ENCODE results near the gene NFATC1.

The NFATC1 gene

DNA sequence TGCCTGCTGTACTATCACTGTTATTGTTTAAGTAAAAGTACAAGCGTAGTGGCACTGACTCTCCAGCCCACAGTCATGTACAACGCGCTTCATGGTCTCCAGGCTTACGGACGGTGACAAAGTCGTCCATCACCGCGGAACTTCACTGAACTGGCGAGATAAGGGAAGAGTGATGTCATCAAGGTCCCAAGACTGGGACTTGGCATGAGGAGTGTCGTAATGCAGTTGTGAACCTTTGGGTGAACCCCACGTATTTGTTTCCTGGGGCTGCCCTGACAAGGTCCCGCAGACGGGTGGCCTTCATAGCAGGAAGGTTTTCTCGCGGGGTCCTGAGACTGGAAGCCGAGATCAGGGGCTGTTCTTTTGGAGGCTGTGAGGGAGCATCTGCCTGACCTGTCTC, 17.3 kb downstream of the NFATC1 start:
- Histone ChIP-seq H3K4me3 (ENCODE audit: low read depth, low read length) (no peak overlapping the region), H3K9me3 (ENCODE audit: control insufficient read depth, insufficient read depth, low read length) (no peaks in the 10 kb centered on the region), H3K27me3 (ENCODE audit: control insufficient read depth, insufficient read depth, low read length) (no peaks in the 10 kb centered on the region), H3K9ac (ENCODE audit: low read depth, low read length) (no peak overlapping the region), H3K4me1 (ENCODE audit: control insufficient read depth, insufficient read depth, low read length) (no peaks in the 10 kb centered on the region), H3K36me3 (ENCODE audit: control insufficient read depth, insufficient read depth, low read length) (peaks cover 5% of the 10 kb centered on the region)

DNA sequence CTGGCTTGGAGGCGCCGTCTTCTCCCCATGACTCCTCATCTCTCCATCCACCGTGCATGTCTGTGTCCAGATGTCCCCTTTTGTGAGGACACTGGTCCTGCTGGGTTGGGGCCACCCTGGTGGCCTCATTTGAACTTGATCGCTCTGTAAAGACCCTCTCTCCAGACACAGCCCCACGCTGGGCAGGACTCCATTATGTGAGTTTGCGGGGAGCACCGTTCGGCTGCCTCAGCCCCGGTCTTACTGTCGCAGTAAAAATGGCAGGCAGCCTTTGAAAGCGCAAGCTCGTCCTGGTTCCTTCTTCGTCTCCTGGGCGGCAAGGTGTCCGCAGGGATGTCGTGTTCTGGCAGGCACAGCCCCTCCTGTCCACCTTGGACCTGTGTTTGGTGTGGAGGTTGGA, 17.7 kb downstream of the NFATC1 start:
- peaks cover 5% of the 10 kb centered on the region for H3K36me3 ChIP-seq (ENCODE audit: control insufficient read depth, insufficient read depth, low read length)

DNA sequence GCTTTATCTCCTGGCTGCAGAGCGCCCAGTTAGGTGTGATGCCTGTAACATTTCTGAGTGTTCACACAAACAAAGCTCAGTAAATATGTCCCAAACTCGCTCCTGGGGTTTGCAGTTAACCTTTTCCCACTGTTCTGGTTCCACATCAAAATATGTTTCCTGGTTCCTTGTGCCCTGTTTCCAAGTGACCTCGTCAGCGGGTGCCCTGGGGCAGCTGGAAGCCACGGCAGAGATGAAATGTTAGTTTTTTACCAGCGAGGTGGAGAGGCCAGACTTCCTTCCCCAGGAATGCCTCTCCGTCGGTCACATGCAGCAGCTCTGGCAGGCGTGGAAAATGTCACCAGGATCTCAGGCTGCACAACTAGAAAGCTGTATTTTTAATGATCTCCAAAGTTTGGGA, 18.2 kb downstream of the NFATC1 start:
- Histone ChIP-seq H3K9me3 (ENCODE audit: control insufficient read depth, insufficient read depth, low read length) (no peaks in the 10 kb centered on the region), H3K4me3 (ENCODE audit: low read depth, low read length) (no peak overlapping the region), H3K4me1 (ENCODE audit: control insufficient read depth, insufficient read depth, low read length) (no peaks in the 10 kb centered on the region), H3K36me3 (ENCODE audit: control insufficient read depth, insufficient read depth, low read length) (peaks cover 5% of the 10 kb centered on the region), H3K9ac (ENCODE audit: low read depth, low read length) (no peak overlapping the region), H3K27me3 (ENCODE audit: control insufficient read depth, insufficient read depth, low read length) (no peaks in the 10 kb centered on the region)

More for the DNA sequence above, 17.7 kb downstream of the NFATC1 start:
- no peak overlapping the region for H3K9ac ChIP-seq (ENCODE audit: low read depth, low read length)
- no peaks in the 10 kb centered on the region for H3K9me3 ChIP-seq (ENCODE audit: control insufficient read depth, insufficient read depth, low read length)
- no peaks in the 10 kb centered on the region for H3K4me1 ChIP-seq (ENCODE audit: control insufficient read depth, insufficient read depth, low read length)
- no peaks in the 10 kb centered on the region for H3K27me3 ChIP-seq (ENCODE audit: control insufficient read depth, insufficient read depth, low read length)
- H3K4me3 ChIP-seq (ENCODE audit: low read depth, low read length) = no peak overlapping the region

DNA sequence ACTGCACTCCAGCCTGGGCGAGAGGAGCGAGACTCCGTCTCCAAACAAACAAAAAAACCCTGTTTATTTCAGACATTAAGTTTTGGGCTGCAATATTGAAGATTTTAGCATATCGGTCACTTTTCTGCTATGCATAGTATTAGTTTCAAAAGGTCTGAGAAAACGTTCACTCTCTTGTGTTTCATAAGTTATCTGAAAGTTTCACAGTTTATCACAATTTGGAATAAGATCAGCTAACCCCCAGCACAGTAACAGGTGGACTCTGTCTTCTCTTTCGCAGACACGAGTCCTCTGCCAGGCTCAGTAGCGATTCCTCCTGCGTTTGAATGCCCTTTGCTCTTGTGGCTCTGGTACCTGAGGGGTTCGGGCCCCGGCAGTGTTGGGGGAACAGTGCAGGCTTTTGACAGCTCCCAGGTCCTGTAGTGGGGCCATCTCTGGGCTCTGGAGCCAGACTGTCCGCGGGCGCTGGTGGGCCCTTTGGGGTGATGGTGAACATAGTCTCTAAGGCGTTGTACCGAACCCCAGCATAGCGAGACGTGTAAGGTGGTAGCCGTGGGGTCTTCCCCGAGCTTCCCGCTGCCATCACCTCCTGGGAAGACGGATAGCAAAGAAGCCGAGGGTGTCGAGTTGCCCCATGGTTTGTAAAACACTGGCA, 20.4 kb downstream of the NFATC1 start:
- Histone ChIP-seq H3K36me3 (ENCODE audit: control insufficient read depth, insufficient read depth, low read length) (peaks cover 2% of the 10 kb centered on the region), H3K4me1 (ENCODE audit: control insufficient read depth, insufficient read depth, low read length) (no peaks in the 10 kb centered on the region), H3K9me3 (ENCODE audit: control insufficient read depth, insufficient read depth, low read length) (no peaks in the 10 kb centered on the region), H3K27me3 (ENCODE audit: control insufficient read depth, insufficient read depth, low read length) (no peaks in the 10 kb centered on the region), H3K4me3 (ENCODE audit: low read depth, low read length) (no peak overlapping the region), H3K9ac (ENCODE audit: low read depth, low read length) (no peak overlapping the region)

DNA sequence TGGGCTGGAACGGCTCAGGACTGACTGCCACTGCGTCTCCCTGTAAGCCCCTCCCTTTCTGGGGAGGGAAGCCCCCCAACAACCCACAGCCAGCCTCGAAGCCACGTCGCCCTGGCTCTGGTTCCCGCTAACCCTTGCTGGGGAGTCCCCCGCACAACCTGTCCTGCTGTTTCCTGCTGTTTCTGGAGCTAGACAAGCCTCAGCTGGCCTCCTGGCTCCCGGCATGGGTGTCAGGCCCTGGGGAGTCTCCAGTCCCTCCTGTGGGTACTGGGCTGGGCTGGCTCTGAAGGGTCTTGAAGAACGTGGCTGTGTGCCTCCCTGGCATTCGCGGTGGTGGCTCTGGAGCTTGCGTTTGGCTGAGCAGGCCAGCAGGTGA, 20.9 kb downstream of the NFATC1 start:
- no peak overlapping the region for H3K9ac ChIP-seq (ENCODE audit: low read depth, low read length)
- H3K36me3 ChIP-seq (ENCODE audit: control insufficient read depth, insufficient read depth, low read length) = peaks cover under 1% of the 10 kb centered on the region
- H3K27me3 ChIP-seq (ENCODE audit: control insufficient read depth, insufficient read depth, low read length) = no peaks in the 10 kb centered on the region

DNA sequence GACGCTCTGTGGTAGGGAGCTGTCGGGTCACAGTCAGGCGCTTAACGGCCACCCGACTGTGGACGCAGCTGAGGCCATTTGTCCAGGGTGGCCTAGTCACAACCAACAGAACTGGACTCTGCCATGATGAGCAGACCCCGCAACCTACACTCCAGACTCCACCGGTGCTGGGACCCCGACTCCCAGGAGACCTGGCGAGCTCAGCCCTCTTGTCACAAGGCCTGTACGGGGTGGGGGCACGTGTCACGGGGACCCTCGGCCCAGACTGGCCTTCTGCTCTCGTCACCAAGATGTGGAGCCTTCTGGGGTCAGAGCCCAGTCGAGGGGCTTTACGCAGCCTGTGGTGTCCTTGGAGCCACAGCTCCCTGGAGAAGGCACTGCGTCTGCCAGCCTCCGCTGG, 22.5 kb downstream of the NFATC1 start:
- no peaks in the 10 kb centered on the region for H3K27me3 ChIP-seq (ENCODE audit: control insufficient read depth, insufficient read depth, low read length)
- no peak overlapping the region for H3K4me3 ChIP-seq (ENCODE audit: low read depth, low read length)
- H3K9me3 ChIP-seq (ENCODE audit: control insufficient read depth, insufficient read depth, low read length) = no peaks in the 10 kb centered on the region
- H3K36me3 ChIP-seq (ENCODE audit: control insufficient read depth, insufficient read depth, low read length) = no peaks in the 10 kb centered on the region
- no peaks in the 10 kb centered on the region for H3K4me1 ChIP-seq (ENCODE audit: control insufficient read depth, insufficient read depth, low read length)
- no peak overlapping the region for H3K9ac ChIP-seq (ENCODE audit: low read depth, low read length)

More for the DNA sequence above, 20.9 kb downstream of the NFATC1 start:
- Histone ChIP-seq H3K9me3 (ENCODE audit: control insufficient read depth, insufficient read depth, low read length) (no peaks in the 10 kb centered on the region), H3K4me1 (ENCODE audit: control insufficient read depth, insufficient read depth, low read length) (no peaks in the 10 kb centered on the region), H3K4me3 (ENCODE audit: low read depth, low read length) (no peak overlapping the region)

DNA sequence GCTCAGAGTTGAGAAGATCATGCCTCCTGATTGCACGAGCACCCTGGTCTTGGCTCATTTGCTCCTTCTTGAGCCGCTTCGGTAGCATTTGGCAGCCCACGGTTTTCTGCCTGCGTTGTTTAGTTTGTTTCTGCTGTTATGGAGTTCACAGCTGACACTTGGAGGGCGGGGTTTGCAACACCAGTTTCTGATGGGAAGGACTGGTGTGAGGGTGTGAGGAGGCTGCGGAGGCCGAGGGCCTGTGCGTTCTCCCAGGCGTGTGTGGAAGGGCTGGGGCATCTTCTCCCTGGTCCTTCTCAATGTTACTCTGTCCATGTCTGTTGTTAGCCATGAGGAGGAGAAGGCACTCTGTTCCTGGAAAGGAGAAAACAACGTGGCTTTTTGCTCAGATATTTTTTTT, 22.9 kb downstream of the NFATC1 start:
- no peaks in the 10 kb centered on the region for H3K4me1 ChIP-seq (ENCODE audit: control insufficient read depth, insufficient read depth, low read length)
- no peaks in the 10 kb centered on the region for H3K9me3 ChIP-seq (ENCODE audit: control insufficient read depth, insufficient read depth, low read length)
- no peaks in the 10 kb centered on the region for H3K27me3 ChIP-seq (ENCODE audit: control insufficient read depth, insufficient read depth, low read length)
- no peak overlapping the region for H3K9ac ChIP-seq (ENCODE audit: low read depth, low read length)
- H3K4me3 ChIP-seq (ENCODE audit: low read depth, low read length) = no peak overlapping the region
- no peaks in the 10 kb centered on the region for H3K36me3 ChIP-seq (ENCODE audit: control insufficient read depth, insufficient read depth, low read length)

DNA sequence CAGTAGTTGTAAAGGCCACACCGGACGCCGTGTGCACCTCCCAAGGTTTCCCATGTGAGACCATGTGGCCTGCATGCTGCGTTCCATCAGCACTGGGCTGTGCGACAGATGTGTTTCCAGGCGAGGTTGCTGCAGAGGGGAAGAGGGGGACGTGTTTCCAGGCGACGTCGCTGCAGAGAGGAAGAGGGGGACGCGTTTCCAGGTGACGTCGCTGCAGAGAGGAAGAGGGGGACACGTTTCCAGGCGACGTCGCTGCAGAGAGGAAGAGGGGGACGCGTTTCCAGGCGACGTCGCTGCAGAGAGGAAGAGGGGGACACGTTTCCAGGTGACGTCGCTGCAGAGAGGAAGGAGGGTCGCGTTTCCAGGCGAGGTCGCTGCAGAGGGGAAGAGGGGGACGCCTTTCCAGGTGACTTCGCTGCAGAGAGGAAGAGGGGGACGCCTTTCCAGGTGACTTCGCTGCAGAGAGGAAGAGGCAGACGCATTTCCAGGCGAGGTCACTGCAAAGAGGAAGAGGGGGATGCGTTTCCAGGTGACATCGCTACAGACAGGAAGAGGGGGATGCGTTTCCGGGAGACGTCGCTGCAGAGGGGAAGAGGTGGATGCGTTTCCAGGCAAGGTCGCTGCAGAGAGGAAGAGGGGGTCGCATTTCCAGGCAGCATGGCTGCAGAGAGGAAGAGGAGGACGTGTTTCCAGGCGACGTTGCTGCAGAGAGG, 24.5 kb downstream of the NFATC1 start:
- Histone ChIP-seq H3K4me1 (ENCODE audit: control insufficient read depth, insufficient read depth, low read length) (no peaks in the 10 kb centered on the region), H3K4me3 (ENCODE audit: low read depth, low read length) (no peak overlapping the region), H3K36me3 (ENCODE audit: control insufficient read depth, insufficient read depth, low read length) (no peaks in the 10 kb centered on the region), H3K27me3 (ENCODE audit: control insufficient read depth, insufficient read depth, low read length) (no peaks in the 10 kb centered on the region), H3K9ac (ENCODE audit: low read depth, low read length) (no peak overlapping the region), H3K9me3 (ENCODE audit: control insufficient read depth, insufficient read depth, low read length) (no peaks in the 10 kb centered on the region)

DNA sequence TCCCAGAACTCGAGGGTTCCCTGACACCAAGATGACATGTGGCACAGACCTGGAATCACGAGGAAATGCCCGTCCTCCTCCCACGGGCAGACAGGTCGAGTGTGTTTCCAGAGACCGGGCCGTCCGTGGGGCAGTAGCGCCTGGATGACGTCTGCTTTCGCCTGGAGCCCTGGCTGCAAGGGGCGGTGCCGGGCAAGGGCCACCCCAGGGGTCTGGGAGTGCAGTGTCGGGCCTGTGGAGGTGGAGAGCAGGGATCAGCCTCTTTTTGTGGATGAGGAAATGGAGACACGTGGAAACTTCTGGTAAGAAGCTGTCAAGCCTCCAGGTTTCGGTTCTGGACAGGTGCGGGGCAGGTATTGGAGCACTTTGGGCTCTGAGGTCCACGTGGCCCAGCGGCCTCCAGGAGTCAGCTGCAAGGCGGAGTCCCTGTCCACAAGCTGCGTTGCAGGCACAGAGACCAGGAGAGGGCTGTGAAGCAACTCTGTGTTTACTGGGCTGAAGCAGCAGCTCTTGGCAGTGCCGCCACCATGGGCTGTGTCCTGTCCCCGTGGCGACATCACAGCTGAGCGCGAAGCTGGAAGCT, 25.6 kb downstream of the NFATC1 start:
- Histone ChIP-seq H3K4me3 (ENCODE audit: low read depth, low read length) (no peak overlapping the region), H3K36me3 (ENCODE audit: control insufficient read depth, insufficient read depth, low read length) (no peaks in the 10 kb centered on the region), H3K9me3 (ENCODE audit: control insufficient read depth, insufficient read depth, low read length) (no peaks in the 10 kb centered on the region), H3K27me3 (ENCODE audit: control insufficient read depth, insufficient read depth, low read length) (no peaks in the 10 kb centered on the region), H3K9ac (ENCODE audit: low read depth, low read length) (no peak overlapping the region), H3K4me1 (ENCODE audit: control insufficient read depth, insufficient read depth, low read length) (no peaks in the 10 kb centered on the region)

DNA sequence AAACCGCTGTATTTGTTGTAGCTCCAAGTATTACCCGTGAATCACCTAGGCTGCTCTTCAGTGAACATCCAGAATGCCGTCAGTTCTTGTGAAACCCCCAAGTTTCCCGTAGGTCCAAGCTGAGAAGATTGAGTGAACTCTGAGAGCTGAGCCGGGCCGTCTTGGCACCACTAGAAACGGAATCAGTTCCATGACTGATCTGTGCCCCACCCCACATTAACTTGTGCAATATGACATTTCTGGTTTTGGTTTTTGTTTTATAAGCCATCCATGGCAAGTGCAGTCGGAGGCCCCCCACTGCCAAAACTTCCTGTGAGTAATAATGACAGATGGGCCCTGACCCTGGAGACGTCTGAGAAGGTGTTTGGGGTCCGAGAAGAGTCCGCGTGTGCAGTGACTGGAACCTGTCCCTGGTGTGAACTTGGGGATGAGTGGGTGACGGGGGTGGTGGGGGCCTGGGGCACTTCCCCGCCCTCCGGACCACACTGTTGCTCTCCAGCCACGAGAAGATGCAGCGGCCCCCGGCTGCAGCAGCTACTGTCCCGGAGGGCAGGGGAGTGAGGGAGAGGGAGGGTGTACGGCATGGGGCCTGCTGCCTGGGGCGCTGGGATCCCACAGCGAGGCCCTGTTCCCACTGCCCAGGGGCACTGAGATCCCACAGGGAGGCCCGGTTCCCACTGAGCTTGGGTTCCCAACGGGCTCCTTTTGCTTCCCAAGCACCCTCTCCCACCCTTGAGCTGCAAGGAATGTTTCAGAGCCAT, 26.5 kb downstream of the NFATC1 start:
- Histone ChIP-seq H3K4me1 (ENCODE audit: control insufficient read depth, insufficient read depth, low read length) (no peaks in the 10 kb centered on the region), H3K36me3 (ENCODE audit: control insufficient read depth, insufficient read depth, low read length) (no peaks in the 10 kb centered on the region), H3K9me3 (ENCODE audit: control insufficient read depth, insufficient read depth, low read length) (no peaks in the 10 kb centered on the region), H3K9ac (ENCODE audit: low read depth, low read length) (no peak overlapping the region), H3K4me3 (ENCODE audit: low read depth, low read length) (no peak overlapping the region), H3K27me3 (ENCODE audit: control insufficient read depth, insufficient read depth, low read length) (no peaks in the 10 kb centered on the region)

DNA sequence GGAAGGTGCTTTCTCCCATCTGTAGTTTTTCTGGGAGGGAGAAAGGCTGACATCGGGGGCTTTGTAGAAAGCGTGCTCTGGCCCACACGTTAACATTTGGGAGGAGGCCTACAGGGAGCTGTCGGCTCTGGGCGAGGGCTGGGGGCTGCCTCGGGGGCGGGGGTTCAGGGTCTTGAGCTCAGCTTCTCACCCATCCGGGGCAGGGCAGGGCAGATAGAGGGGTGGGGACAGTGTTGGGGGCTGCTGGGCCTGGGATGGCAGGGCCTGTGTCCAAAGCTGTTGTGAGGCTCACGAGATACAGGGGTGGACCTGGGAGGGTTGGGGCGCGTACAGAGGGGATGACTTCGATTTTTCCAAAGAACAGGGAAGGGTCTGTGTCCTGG, 27.0 kb downstream of the NFATC1 start:
- Histone ChIP-seq H3K4me3 (ENCODE audit: low read depth, low read length) (no peak overlapping the region), H3K4me1 (ENCODE audit: control insufficient read depth, insufficient read depth, low read length) (no peaks in the 10 kb centered on the region), H3K9me3 (ENCODE audit: control insufficient read depth, insufficient read depth, low read length) (no peaks in the 10 kb centered on the region), H3K36me3 (ENCODE audit: control insufficient read depth, insufficient read depth, low read length) (no peaks in the 10 kb centered on the region), H3K9ac (ENCODE audit: low read depth, low read length) (no peak overlapping the region), H3K27me3 (ENCODE audit: control insufficient read depth, insufficient read depth, low read length) (no peaks in the 10 kb centered on the region)

All from iPS-15b (cell line).